ENCODE results near the gene GSTT2B. TPM values are rescaled to one million over a fixed set of nuclear protein-coding genes. Genes with fewer than 3 reads are reported as not detected.
"Not testable (repeated sequence)": the region's sequence is repeated elsewhere in the genome, so short reads cannot be mapped to it uniquely, and the experiment has no call there.

The GSTT2B gene
- total RNA-seq, 1 donor from 2014 or later: 4.9 TPM

DNA sequence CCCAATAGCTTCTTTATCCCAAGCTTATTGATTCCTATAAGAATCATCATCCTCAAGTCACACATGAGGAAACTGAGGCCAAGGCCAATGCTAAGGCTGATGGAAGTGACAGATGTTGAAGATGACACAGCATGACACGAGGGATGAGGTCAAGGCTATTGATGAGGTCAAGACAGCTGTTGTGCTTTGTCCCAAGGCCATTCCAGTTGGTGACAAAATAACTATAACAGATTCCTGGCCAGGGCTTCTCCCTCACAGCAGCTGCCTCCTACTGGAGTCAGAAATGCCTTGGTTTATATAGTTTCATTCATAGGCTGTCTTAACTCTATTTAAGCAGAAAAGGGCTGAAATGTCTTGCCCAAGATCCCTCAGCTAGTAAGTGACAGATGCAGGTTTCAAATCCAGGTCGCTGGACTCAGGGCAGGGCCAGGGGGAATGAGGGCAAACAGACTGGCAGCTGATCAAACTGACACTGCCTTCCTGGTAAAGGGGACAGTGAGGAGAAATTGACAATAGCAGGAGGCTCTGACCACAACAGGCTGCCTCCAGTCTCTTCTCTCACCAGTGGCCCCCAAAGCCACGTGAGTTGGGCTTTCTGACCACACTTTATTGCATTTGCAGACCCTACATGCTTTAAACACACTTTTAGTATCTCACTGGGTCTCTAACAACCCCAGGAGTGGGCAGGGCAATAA is 50.4 kb downstream of the GSTT2B start:
- no peak overlapping the region for H3K9ac ChIP-seq (ENCODE audit: low read length)
- no peaks in the 10 kb centered on the region for H3K27me3 ChIP-seq (ENCODE audit: insufficient read depth, low read length)
- H3K4me1 ChIP-seq (ENCODE audit: insufficient read depth, low read length): no peaks in the 10 kb centered on the region
- Mint-ChIP-seq H3K27ac (ENCODE audit: unreplicated experiment) (no peak overlapping the region), H3K4me3 (ENCODE audit: unreplicated experiment) (no peak overlapping the region), H3K27me3 (ENCODE audit: low read depth, unreplicated experiment) (peaks cover 4% of the 10 kb centered on the region), H3K4me1 (ENCODE audit: low read depth, unreplicated experiment) (peaks cover 12% of the 10 kb centered on the region), H3K9me3 (ENCODE audit: unreplicated experiment) (no peaks in the 10 kb centered on the region), H3K36me3 (ENCODE audit: low read depth, unreplicated experiment) (peaks cover 4% of the 10 kb centered on the region)
- H3K4me3 ChIP-seq (ENCODE audit: insufficient read depth, low read depth, low read length): no peak overlapping the region
- H3K79me2 ChIP-seq (ENCODE audit: insufficient read depth, low read length): no peaks in the 10 kb centered on the region
- no peak overlapping the region for H3K4me2 ChIP-seq (ENCODE audit: low read length)
- no peaks in the 10 kb centered on the region for H3K9me3 ChIP-seq (ENCODE audit: insufficient read depth, low read depth, low read length)
- DNase-seq (ENCODE audit: low read depth): no peak
- no peak overlapping the region for H2AFZ ChIP-seq (ENCODE audit: low read depth, low read length)
- no peaks in the 10 kb centered on the region for H4K20me1 ChIP-seq (ENCODE audit: insufficient read depth, low read length)
- TF ChIP-seq EZH2 (IDR thresholded peaks at IDR 0.05; ENCODE audit: insufficient read depth, low read length): no peak
- H3K27ac ChIP-seq (ENCODE audit: low read depth, low read length): no peak overlapping the region
- H3K36me3 ChIP-seq (ENCODE audit: insufficient read depth, low read length): peaks cover 1% of the 10 kb centered on the region
- no peak for FAIRE-seq

DNA sequence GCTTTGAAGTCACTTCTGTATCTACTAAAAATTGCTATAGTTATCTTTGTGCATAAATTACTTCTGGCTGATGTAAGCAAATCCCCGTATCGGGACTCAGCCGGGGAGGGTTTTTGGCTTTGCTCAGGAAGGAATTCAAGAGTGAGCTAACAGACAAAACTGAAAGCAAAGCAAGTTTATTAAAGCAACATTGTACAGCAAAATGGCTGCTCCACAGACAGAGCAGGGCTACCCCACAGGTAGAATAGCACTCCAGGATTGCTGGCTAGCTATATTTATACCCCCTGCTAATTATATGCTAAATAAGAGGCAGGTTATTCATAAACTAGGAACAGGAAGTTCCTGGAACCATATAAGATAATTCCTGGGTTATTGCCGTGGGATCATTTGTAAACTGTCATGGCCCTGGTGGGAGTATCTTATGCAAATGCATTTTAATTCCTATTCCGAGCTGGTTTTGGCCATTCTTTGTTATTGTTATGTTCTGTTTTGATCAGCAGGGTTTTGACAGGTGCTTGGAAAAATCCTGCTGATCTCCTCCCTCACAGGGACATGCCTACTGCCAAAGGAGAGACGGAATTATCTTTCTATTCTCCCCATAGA is 51.6 kb downstream of the GSTT2B start:
- Mint-ChIP-seq H3K27me3 (ENCODE audit: low read depth, unreplicated experiment) (peaks cover 6% of the 10 kb centered on the region), H3K27ac (ENCODE audit: unreplicated experiment) (no peak overlapping the region)
- no peak overlapping the region for H2AFZ ChIP-seq (ENCODE audit: low read depth, low read length)

DNA sequence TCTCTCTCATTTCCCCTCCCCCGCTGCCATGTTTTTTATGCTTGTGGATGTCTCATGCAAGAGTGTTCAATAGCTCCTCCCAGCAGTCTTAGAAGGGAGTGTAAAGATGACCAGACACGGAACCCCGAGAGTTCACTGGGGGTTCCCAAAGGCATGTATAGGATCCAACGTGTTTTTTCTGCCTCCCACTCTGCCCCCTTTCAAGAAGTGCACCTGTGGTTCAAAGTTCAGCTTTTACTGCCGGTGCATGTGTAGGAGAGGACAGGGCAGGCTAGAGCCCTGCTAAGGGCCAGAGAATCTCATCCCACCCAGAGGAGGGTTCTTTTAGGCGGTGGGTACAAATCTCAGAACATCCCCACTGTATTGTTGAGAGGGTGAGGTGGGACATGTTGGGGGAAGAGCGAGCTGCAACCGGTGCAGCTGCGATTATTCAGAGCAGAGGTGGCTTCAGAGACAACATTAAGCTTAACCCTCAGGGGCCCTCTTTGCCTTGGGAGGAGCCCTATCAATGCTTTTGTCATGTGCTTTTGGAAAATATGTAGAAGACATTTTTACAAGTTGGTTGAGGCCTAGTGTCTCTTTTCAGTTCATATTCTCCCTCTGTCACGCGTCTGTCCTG is 52.3 kb downstream of the GSTT2B start:
- TF ChIP-seq, protein P1, sequence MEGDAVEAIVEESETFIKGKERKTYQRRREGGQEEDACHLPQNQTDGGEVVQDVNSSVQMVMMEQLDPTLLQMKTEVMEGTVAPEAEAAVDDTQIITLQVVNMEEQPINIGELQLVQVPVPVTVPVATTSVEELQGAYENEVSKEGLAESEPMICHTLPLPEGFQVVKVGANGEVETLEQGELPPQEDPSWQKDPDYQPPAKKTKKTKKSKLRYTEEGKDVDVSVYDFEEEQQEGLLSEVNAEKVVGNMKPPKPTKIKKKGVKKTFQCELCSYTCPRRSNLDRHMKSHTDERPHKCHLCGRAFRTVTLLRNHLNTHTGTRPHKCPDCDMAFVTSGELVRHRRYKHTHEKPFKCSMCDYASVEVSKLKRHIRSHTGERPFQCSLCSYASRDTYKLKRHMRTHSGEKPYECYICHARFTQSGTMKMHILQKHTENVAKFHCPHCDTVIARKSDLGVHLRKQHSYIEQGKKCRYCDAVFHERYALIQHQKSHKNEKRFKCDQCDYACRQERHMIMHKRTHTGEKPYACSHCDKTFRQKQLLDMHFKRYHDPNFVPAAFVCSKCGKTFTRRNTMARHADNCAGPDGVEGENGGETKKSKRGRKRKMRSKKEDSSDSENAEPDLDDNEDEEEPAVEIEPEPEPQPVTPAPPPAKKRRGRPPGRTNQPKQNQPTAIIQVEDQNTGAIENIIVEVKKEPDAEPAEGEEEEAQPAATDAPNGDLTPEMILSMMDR (IDR thresholded peaks at IDR 0.05; ENCODE audit: insufficient read depth, low read depth, low read length): no peak
- H3K27ac Mint-ChIP-seq (ENCODE audit: unreplicated experiment): no peak overlapping the region

More for the DNA sequence above, 51.6 kb downstream of the GSTT2B start:
- H4K20me1 ChIP-seq (ENCODE audit: insufficient read depth, low read length): no peaks in the 10 kb centered on the region
- H3K36me3 ChIP-seq (ENCODE audit: insufficient read depth, low read length): no peaks in the 10 kb centered on the region
- no peak overlapping the region for H3K27ac ChIP-seq (ENCODE audit: low read depth, low read length)
- Mint-ChIP-seq H3K9me3 (ENCODE audit: unreplicated experiment) (no peaks in the 10 kb centered on the region), H3K4me1 (ENCODE audit: low read depth, unreplicated experiment) (peaks cover 12% of the 10 kb centered on the region), H3K36me3 (ENCODE audit: low read depth, unreplicated experiment) (peaks cover 4% of the 10 kb centered on the region), H3K4me3 (ENCODE audit: unreplicated experiment) (no peak overlapping the region)
- no peak overlapping the region for H3K9ac ChIP-seq (ENCODE audit: low read length)
- H3K4me2 ChIP-seq (ENCODE audit: low read length): no peak overlapping the region
- H3K27me3 ChIP-seq (ENCODE audit: insufficient read depth, low read length): no peaks in the 10 kb centered on the region
- TF ChIP-seq, protein P1 (IDR thresholded peaks at IDR 0.05; ENCODE audit: insufficient read depth, low read depth, low read length): no peak
- no peak for TF ChIP-seq EZH2 (IDR thresholded peaks at IDR 0.05; ENCODE audit: insufficient read depth, low read length)
- FAIRE-seq (no peak), DNase-seq (ENCODE audit: low read depth) (no peak)
- no peaks in the 10 kb centered on the region for H3K4me1 ChIP-seq (ENCODE audit: insufficient read depth, low read length)
- H3K79me2 ChIP-seq (ENCODE audit: insufficient read depth, low read length): no peaks in the 10 kb centered on the region
- H3K4me3 ChIP-seq (ENCODE audit: insufficient read depth, low read depth, low read length): no peak overlapping the region
- no peaks in the 10 kb centered on the region for H3K9me3 ChIP-seq (ENCODE audit: insufficient read depth, low read depth, low read length)

DNA sequence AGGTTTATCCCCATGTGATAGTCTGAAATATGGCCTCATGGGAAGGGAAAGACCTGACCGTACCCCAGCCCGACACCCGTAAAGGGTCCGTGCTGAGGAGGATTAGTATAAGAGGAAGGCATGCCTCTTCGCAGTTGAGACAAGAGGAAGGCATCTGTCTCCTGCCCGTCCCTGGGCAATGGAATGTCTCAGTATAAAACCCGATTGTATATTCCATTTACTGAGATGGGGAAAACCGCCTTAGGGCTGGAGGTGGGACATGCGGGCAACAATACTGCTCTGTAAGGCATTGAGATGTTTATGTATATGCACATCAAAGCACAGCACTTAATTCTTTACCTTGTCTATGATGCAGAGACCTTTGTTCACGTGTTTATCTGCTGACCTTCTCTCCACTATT is 53.6 kb downstream of the GSTT2B start:
- H3K4me1 Mint-ChIP-seq (ENCODE audit: low read depth, unreplicated experiment); H2AFZ ChIP-seq (ENCODE audit: low read depth, low read length); H3K36me3 ChIP-seq (ENCODE audit: insufficient read depth, low read length); H3K9ac ChIP-seq (ENCODE audit: low read length); H3K9me3 ChIP-seq (ENCODE audit: insufficient read depth, low read depth, low read length); H3K4me3 ChIP-seq (ENCODE audit: insufficient read depth, low read depth, low read length); H4K20me1 ChIP-seq (ENCODE audit: insufficient read depth, low read length); H3K27ac Mint-ChIP-seq (ENCODE audit: unreplicated experiment); H3K27me3 Mint-ChIP-seq (ENCODE audit: low read depth, unreplicated experiment); H3K36me3 Mint-ChIP-seq (ENCODE audit: low read depth, unreplicated experiment); H3K9me3 Mint-ChIP-seq (ENCODE audit: unreplicated experiment); H3K79me2 ChIP-seq (ENCODE audit: insufficient read depth, low read length); H3K4me1 ChIP-seq (ENCODE audit: insufficient read depth, low read length); H3K4me3 Mint-ChIP-seq (ENCODE audit: unreplicated experiment); H3K4me2 ChIP-seq (ENCODE audit: low read length); DNase-seq (ENCODE audit: low read depth); H3K27ac ChIP-seq (ENCODE audit: low read depth, low read length); FAIRE-seq; H3K27me3 ChIP-seq (ENCODE audit: insufficient read depth, low read length): not testable (repeated sequence)

More for the DNA sequence above, 52.3 kb downstream of the GSTT2B start:
- H3K27ac ChIP-seq (ENCODE audit: low read depth, low read length): no peak overlapping the region
- FAIRE-seq (no peak), DNase-seq (ENCODE audit: low read depth) (no peak)
- no peaks in the 10 kb centered on the region for H4K20me1 ChIP-seq (ENCODE audit: insufficient read depth, low read length)
- no peaks in the 10 kb centered on the region for H3K27me3 ChIP-seq (ENCODE audit: insufficient read depth, low read length)
- Mint-ChIP-seq H3K9me3 (ENCODE audit: unreplicated experiment) (no peaks in the 10 kb centered on the region), H3K27me3 (ENCODE audit: low read depth, unreplicated experiment) (peaks cover 6% of the 10 kb centered on the region), H3K4me3 (ENCODE audit: unreplicated experiment) (no peak overlapping the region), H3K4me1 (ENCODE audit: low read depth, unreplicated experiment) (peaks cover 12% of the 10 kb centered on the region), H3K36me3 (ENCODE audit: low read depth, unreplicated experiment) (peaks cover 4% of the 10 kb centered on the region)
- H3K9ac ChIP-seq (ENCODE audit: low read length): no peak overlapping the region
- no peak overlapping the region for H2AFZ ChIP-seq (ENCODE audit: low read depth, low read length)
- no peaks in the 10 kb centered on the region for H3K36me3 ChIP-seq (ENCODE audit: insufficient read depth, low read length)
- no peak overlapping the region for H3K4me2 ChIP-seq (ENCODE audit: low read length)
- H3K79me2 ChIP-seq (ENCODE audit: insufficient read depth, low read length): no peaks in the 10 kb centered on the region
- H3K4me1 ChIP-seq (ENCODE audit: insufficient read depth, low read length): no peaks in the 10 kb centered on the region
- no peaks in the 10 kb centered on the region for H3K9me3 ChIP-seq (ENCODE audit: insufficient read depth, low read depth, low read length)
- no peak overlapping the region for H3K4me3 ChIP-seq (ENCODE audit: insufficient read depth, low read depth, low read length)
